Type B pancreatic cell (in vitro differentiated cells): ENCODE data around the gene TMEM14C. TPM values are rescaled to one million over a fixed set of nuclear protein-coding genes. Genes with fewer than 3 reads are reported as not detected.
"Not testable (repeated sequence)": the region's sequence is repeated elsewhere in the genome, so short reads cannot be mapped to it uniquely, and the experiment has no call there.

Experiments used
- DNase-seq: peaks from one replicate; pipeline ENCODE4 v3.0.0; 2021; ENCODE audit warnings: mixed read lengths; ENCODE audit not compliant: unreplicated experiment; ENCODE audit errors: extremely low spot score
- H3K27ac Mint-ChIP-seq: 2 replicates; pipeline ENCODE4 v1.8.0; 2021; ENCODE audit warnings: mild to moderate bottlenecking, mixed read lengths
- H3K27me3 Mint-ChIP-seq: 2 replicates; pipeline ENCODE4 v1.8.0; 2021; ENCODE audit warnings: mixed read lengths
- H3K36me3 Mint-ChIP-seq: 2 replicates; pipeline ENCODE4 v1.8.0; 2021; ENCODE audit warnings: mixed read lengths
- H3K4me1 Mint-ChIP-seq: one replicate; pipeline ENCODE4 v1.8.0; 2021; ENCODE audit warnings: mixed read lengths; ENCODE audit not compliant: unreplicated experiment
- H3K4me3 Mint-ChIP-seq: 2 replicates; pipeline ENCODE4 v1.8.0; 2021; ENCODE audit warnings: mild to moderate bottlenecking, mixed read lengths
- H3K9me3 Mint-ChIP-seq: 2 replicates; pipeline ENCODE4 v1.8.0; 2021; ENCODE audit warnings: mixed read lengths
- total RNA-seq: library from RNA; stranded (reverse); gene quantifications from 2 replicates; pipeline ENCODE4 v1.2.1, GENCODE V29; 2021; ENCODE audit warnings: low replicate concordance
- TF ChIP-seq, protein P1 (sequence below): fragments of 200-600 bp; sonication (generic); conservative IDR thresholded peaks from 2 replicates; pipeline ENCODE4 v1.5.0; 2021; ENCODE audit warnings: antibody characterized with exemption, mild to moderate bottlenecking

TMEM14C gene
- total RNA-seq, 1 donor from 2014 or later, result 103 TPM

GRCh38 chr6:10745116-10745515, 22.2 kb downstream of the TMEM14C start:
- H3K27me3 Mint-ChIP-seq, result no peaks in the 10 kb centered on the region
- TF ChIP-seq, protein P1, sequence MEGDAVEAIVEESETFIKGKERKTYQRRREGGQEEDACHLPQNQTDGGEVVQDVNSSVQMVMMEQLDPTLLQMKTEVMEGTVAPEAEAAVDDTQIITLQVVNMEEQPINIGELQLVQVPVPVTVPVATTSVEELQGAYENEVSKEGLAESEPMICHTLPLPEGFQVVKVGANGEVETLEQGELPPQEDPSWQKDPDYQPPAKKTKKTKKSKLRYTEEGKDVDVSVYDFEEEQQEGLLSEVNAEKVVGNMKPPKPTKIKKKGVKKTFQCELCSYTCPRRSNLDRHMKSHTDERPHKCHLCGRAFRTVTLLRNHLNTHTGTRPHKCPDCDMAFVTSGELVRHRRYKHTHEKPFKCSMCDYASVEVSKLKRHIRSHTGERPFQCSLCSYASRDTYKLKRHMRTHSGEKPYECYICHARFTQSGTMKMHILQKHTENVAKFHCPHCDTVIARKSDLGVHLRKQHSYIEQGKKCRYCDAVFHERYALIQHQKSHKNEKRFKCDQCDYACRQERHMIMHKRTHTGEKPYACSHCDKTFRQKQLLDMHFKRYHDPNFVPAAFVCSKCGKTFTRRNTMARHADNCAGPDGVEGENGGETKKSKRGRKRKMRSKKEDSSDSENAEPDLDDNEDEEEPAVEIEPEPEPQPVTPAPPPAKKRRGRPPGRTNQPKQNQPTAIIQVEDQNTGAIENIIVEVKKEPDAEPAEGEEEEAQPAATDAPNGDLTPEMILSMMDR, result no peak
- H3K9me3 Mint-ChIP-seq, result no peaks in the 10 kb centered on the region
- peaks cover 6% of the 10 kb centered on the region for H3K36me3 Mint-ChIP-seq
- no peak overlapping the region for H3K27ac Mint-ChIP-seq
- peaks cover 24% of the 10 kb centered on the region for H3K4me1 Mint-ChIP-seq
- no peak for DNase-seq
- peak overlapping the region; percentile 9 for H3K4me3 Mint-ChIP-seq

- Mint-ChIP-seq H3K4me1 (peaks cover 25% of the 10 kb centered on the region), H3K27ac (peak overlapping the region; percentile 95), H3K27me3 (no peaks in the 10 kb centered on the region), H3K36me3 (peaks cover 9% of the 10 kb centered on the region), H3K9me3 (no peaks in the 10 kb centered on the region), H3K4me3 (peak overlapping the region; percentile 98)
- no peak for DNase-seq
- TF ChIP-seq, protein P1, result no peak
These were observed 24.0 kb downstream of the TMEM14C start for GRCh38 chr6:10746915-10747250.

- DNase-seq, result peak; percentile 100
- peak within 1 kb of the TSS; percentile 98 for H3K4me3 Mint-ChIP-seq
- H3K4me1 Mint-ChIP-seq, result peaks cover 25% of the 10 kb centered on the region
- H3K27ac Mint-ChIP-seq, result peak within 1 kb of the TSS; percentile 95
- no peaks in the 10 kb centered on the region for H3K9me3 Mint-ChIP-seq
- peaks cover 9% of the 10 kb centered on the region for H3K36me3 Mint-ChIP-seq
- no peaks in the 10 kb centered on the region for H3K27me3 Mint-ChIP-seq
- TF ChIP-seq, protein P1, result no peak
These were observed 24.5 kb downstream of the TMEM14C start, which contains the start of gene TMEM14B for GRCh38 chr6:10747251-10747972. TMEM14B (plus strand) TSS chr6:10747805; CDS start chr6:10749246, 1,441 bp downstream.

- H3K27me3 Mint-ChIP-seq, result no peaks in the 10 kb centered on the region
- H3K9me3 Mint-ChIP-seq, result no peaks in the 10 kb centered on the region
- peaks cover 22% of the 10 kb centered on the region for H3K36me3 Mint-ChIP-seq
- peaks cover 32% of the 10 kb centered on the region for H3K4me1 Mint-ChIP-seq
- TF ChIP-seq, protein P1, result no peak
- peak overlapping the region; percentile 98 for H3K4me3 Mint-ChIP-seq
- peak overlapping the region; percentile 67 for H3K27ac Mint-ChIP-seq
- DNase-seq, result no peak
These were observed 26.9 kb downstream of the TMEM14C start for GRCh38 chr6:10749734-10750133.

- not testable (repeated sequence) for H3K9me3 Mint-ChIP-seq, H3K27me3 Mint-ChIP-seq, H3K4me3 Mint-ChIP-seq, DNase-seq
- Mint-ChIP-seq H3K27ac (peak overlapping the region; percentile 42), H3K4me1 (peaks cover 32% of the 10 kb centered on the region), H3K36me3 (peaks cover 28% of the 10 kb centered on the region)
These were observed 27.7 kb downstream of the TMEM14C start for GRCh38 chr6:10750568-10750967.

- not testable (repeated sequence) for H3K27me3 Mint-ChIP-seq, H3K9me3 Mint-ChIP-seq, DNase-seq, H3K27ac Mint-ChIP-seq, H3K4me3 Mint-ChIP-seq
- peaks cover 30% of the 10 kb centered on the region for H3K4me1 Mint-ChIP-seq
- H3K36me3 Mint-ChIP-seq, result peaks cover 33% of the 10 kb centered on the region
These were observed 28.9 kb downstream of the TMEM14C start for GRCh38 chr6:10751757-10752156.
